Fibroblast of lung (primary cell): Measurements from ENCODE around the gene LZTR1. TPM values are rescaled to one million over a fixed set of nuclear protein-coding genes. Genes with fewer than 3 reads are reported as not detected.

Experiments used
- DNase-seq, 2 donors: peaks; one replicate each; pipeline versions ENCODE4 v3.0.0 to v3.0.0-alpha.2; 2010; ENCODE audit warnings: low read depth in 2 of 2
- H2AFZ ChIP-seq: 2 replicates; pipeline ENCODE4 v1.5.1; 2012; ENCODE audit warnings: low read length, control low read depth, inconsistent platforms
- H3K27ac ChIP-seq: 2 replicates; pipeline ENCODE4 v1.5.1; 2011; ENCODE audit warnings: low read length, control low read depth; ENCODE audit not compliant: insufficient read depth
- H3K27me3 ChIP-seq: 2 replicates; pipeline ENCODE4 v1.5.1; 2011; ENCODE audit warnings: mild to moderate bottlenecking, low read length; ENCODE audit not compliant: control insufficient read depth, insufficient read depth
- H3K36me3 ChIP-seq: 2 replicates; pipeline ENCODE4 v1.5.1; 2011; ENCODE audit warnings: low read length; ENCODE audit not compliant: control insufficient read depth, insufficient read depth
- H3K4me1 ChIP-seq: 2 replicates; pipeline ENCODE4 v1.5.1; 2011; ENCODE audit warnings: low read length; ENCODE audit not compliant: control insufficient read depth, insufficient read depth; ENCODE audit errors: extremely low read depth
- H3K4me2 ChIP-seq: 2 replicates; pipeline ENCODE4 v1.5.1; 2011; ENCODE audit warnings: low read length, control low read depth; ENCODE audit not compliant: insufficient read depth; ENCODE audit errors: extremely low read depth
- H3K4me3 ChIP-seq, 4 experiments: fragments of 200-600 bp in 1 of 4; sonication (generic) in 1 of 4; replicated peaks in 1 of 4; 2 replicates each; pipeline ENCODE4 v1.5.1; 2011 to 2016; ENCODE audit warnings: low read length in 4 of 4, low read depth in 3 of 4, mild to moderate bottlenecking in 3 of 4, control low read depth in 2 of 4, inconsistent platforms in 1 of 4, mixed read lengths in 1 of 4; ENCODE audit not compliant: insufficient read depth in 1 of 4; ENCODE audit errors: control extremely low read depth in 1 of 4
- H3K79me2 ChIP-seq: 2 replicates; pipeline ENCODE4 v1.5.1; 2012; ENCODE audit warnings: mild to moderate bottlenecking, low read length, inconsistent platforms; ENCODE audit not compliant: control insufficient read depth, insufficient read depth
- H3K9ac ChIP-seq: 2 replicates; pipeline ENCODE4 v1.5.1; 2011; ENCODE audit warnings: mild to moderate bottlenecking, low read length, control low read depth; ENCODE audit not compliant: insufficient read depth
- H3K9me3 ChIP-seq: 2 replicates; pipeline ENCODE4 v1.5.1; 2012; ENCODE audit warnings: low read depth, low read length; ENCODE audit not compliant: control insufficient read depth, insufficient read depth
- H4K20me1 ChIP-seq: 2 replicates; pipeline ENCODE4 v1.5.1; 2011; ENCODE audit warnings: low read length; ENCODE audit not compliant: control insufficient read depth, insufficient read depth; ENCODE audit errors: extremely low read depth
- CTCF ChIP-seq, 2 donors: IDR thresholded peaks in 1 of 2; conservative IDR thresholded peaks in 1 of 2; 1 replicate in 1 of 2; 2 replicates in 1 of 2; pipeline ENCODE4 v1.5.1; 2011 to 2012; ENCODE audit warnings: low read length in 2 of 2, control low read depth in 1 of 2, inconsistent platforms in 1 of 2, low read depth in 1 of 2, mild to moderate bottlenecking in 1 of 2
- EZH2 ChIP-seq: IDR thresholded peaks from 2 replicates; pipeline ENCODE4 v1.5.1; 2012; ENCODE audit warnings: low read length, control low read depth, mild to moderate bottlenecking; ENCODE audit errors: missing control alignments
- polyA plus RNA-seq, 2 donors: library from polyadenylated mRNA; depleted of rRNA in 1 of 2; stranded (reverse) in 1 of 2; unstranded in 1 of 2; fragments of >200 nt; gene quantifications; 2 replicates each; pipeline ENCODE4 v1.2.1, GENCODE V29; 2011 to 2012; ENCODE audit warnings: missing spikeins in 1 of 2
- total RNA-seq: library from RNA; depleted of rRNA; stranded (reverse); fragments of >200 nt; gene quantifications from 2 replicates; pipeline ENCODE4 v1.2.1, GENCODE V29; 2014

LZTR1 gene
- total and polyA plus RNA-seq, 2 donors (not counting 1 experiment from before 2014, with no cell fraction given), result 27.4 to 75.8 TPM

- Histone ChIP-seq H2AFZ (no peak overlapping the region), H3K9ac (no peak overlapping the region), H3K9me3 (no peaks in the 10 kb centered on the region), H3K4me3 (no peak overlapping the region), H3K27ac (no peak overlapping the region), H4K20me1 (no peaks in the 10 kb centered on the region), H3K4me2 (no peak overlapping the region), H3K4me1 (no peaks in the 10 kb centered on the region), H3K27me3 (no peaks in the 10 kb centered on the region), H3K79me2 (no peaks in the 10 kb centered on the region), H3K36me3 (peaks cover 31% of the 10 kb centered on the region)
- DNase-seq, result no peak
- no peak for TF ChIP-seq CTCF (conservative IDR thresholded peaks at IDR 0.05 in 1 of 2, IDR thresholded peaks at IDR 0.05 in 1 of 2; ENCODE audit: low read depth in 1 of 2, low read length in 2 of 2)
- TF ChIP-seq EZH2, result no peak
These were observed 9.4 kb downstream of the LZTR1 start for GRCh38 chr22:20991252-20992055.

- H3K36me3 ChIP-seq, result peaks cover 31% of the 10 kb centered on the region
- H3K4me2 ChIP-seq, result no peak overlapping the region
- H3K27me3 ChIP-seq, result no peaks in the 10 kb centered on the region
- H3K9ac ChIP-seq, result no peak overlapping the region
- H3K79me2 ChIP-seq, result no peaks in the 10 kb centered on the region
- H4K20me1 ChIP-seq, result no peaks in the 10 kb centered on the region
- no peak overlapping the region for H3K4me3 ChIP-seq
- no peak for DNase-seq
- H3K9me3 ChIP-seq, result no peaks in the 10 kb centered on the region
- no peaks in the 10 kb centered on the region for H3K4me1 ChIP-seq
- no peak overlapping the region for H3K27ac ChIP-seq
- TF ChIP-seq CTCF (conservative IDR thresholded peaks at IDR 0.05 in 1 of 2, IDR thresholded peaks at IDR 0.05 in 1 of 2; ENCODE audit: low read depth in 1 of 2, low read length in 2 of 2), result no peak
- no peak for TF ChIP-seq EZH2
- no peak overlapping the region for H2AFZ ChIP-seq
These were observed 10.0 kb downstream of the LZTR1 start for GRCh38 chr22:20992056-20992442.

- Histone ChIP-seq H3K27me3 (no peaks in the 10 kb centered on the region), H3K4me2 (no peak overlapping the region), H3K4me3 (no peak overlapping the region), H3K79me2 (no peaks in the 10 kb centered on the region), H3K9me3 (no peaks in the 10 kb centered on the region), H2AFZ (no peak overlapping the region), H3K4me1 (no peaks in the 10 kb centered on the region), H3K36me3 (peaks cover 34% of the 10 kb centered on the region), H4K20me1 (no peaks in the 10 kb centered on the region), H3K27ac (no peak overlapping the region), H3K9ac (no peak overlapping the region)
- TF ChIP-seq EZH2 (no peak), CTCF (conservative IDR thresholded peaks at IDR 0.05 in 1 of 2, IDR thresholded peaks at IDR 0.05 in 1 of 2; ENCODE audit: low read depth in 1 of 2, low read length in 2 of 2) (no peak)
- no peak for DNase-seq
These were observed 10.6 kb downstream of the LZTR1 start for GRCh38 chr22:20992456-20993303.
